A549 (cell line): Measurements from ENCODE around the gene IRF6. TPM values are rescaled to one million over a fixed set of nuclear protein-coding genes. Genes with fewer than 3 reads are reported as not detected.

Experiments used
- ATAC-seq, 2 experiments: fragments of 200-7000 bp in 1 of 2; fragments of >200 bp in 1 of 2; cut with Nextera tagmentation in 1 of 2; cut with Tn5 transposase in 1 of 2; 3 replicates each; pipeline versions ENCODE4 v1.8.0 to v1.9.1; 2018 to 2020; ENCODE audit warnings: mild to moderate bottlenecking in 1 of 2, moderate library complexity in 1 of 2
- CTCF ChIA-PET: fragments of 300-600 bp; sonication (Branson Sonifier 250); formaldehyde crosslinking; extraction: SDS; loops from one replicate; lab custom pipeline; 2021; ENCODE audit warnings: antibody characterized with exemption, inconsistent platforms; lab: Yijun Ruan, JAX
- POLR2A ChIA-PET: fragments of 350-600 bp; formaldehyde crosslinking; extraction: SDS; loops from one replicate; lab custom pipeline; 2021; ENCODE audit warnings: antibody characterized with exemption, inconsistent platforms; lab: Yijun Ruan, JAX
- DNase-seq, 2 experiments: peaks; one replicate each; pipeline versions ENCODE4 v3.0.0 to v3.0.0-alpha.2; 2011 to 2016; ENCODE audit warnings: low read depth in 1 of 2, low spot score in 1 of 2
- FAIRE-seq: peaks from 2 replicates; lab custom pipeline; 2011; peaks lifted over from hg19 to GRCh38; lab: Jason Lieb, UNC
- H3K27ac ChIP-seq, 2 experiments: fragments of >200 bp; sonication (Bioruptor Twin); formaldehyde crosslinking; 3 replicates each; pipeline ENCODE4 v1.5.1; 2016 to 2017
- H3K4me1 ChIP-seq: fragments of >200 bp; sonication (Bioruptor Twin); formaldehyde crosslinking; 3 replicates; pipeline ENCODE4 v1.6.1; 2016
- H3K4me2 ChIP-seq: fragments of >200 bp; sonication (Bioruptor Twin); formaldehyde crosslinking; 3 replicates; pipeline ENCODE4 v1.6.1; 2016
- H3K4me3 ChIP-seq: fragments of >200 bp; sonication (Bioruptor Twin); formaldehyde crosslinking; 3 replicates; pipeline ENCODE4 v1.5.1; 2016
- H3K9me3 ChIP-seq: fragments of >200 bp; sonication (Bioruptor Twin); formaldehyde crosslinking; 3 replicates; pipeline ENCODE4 v1.6.1; 2016
- BCL3 ChIP-seq: fragments of >200 bp; sonication (Bioruptor Twin); formaldehyde crosslinking; IDR thresholded peaks from 3 replicates; pipeline ENCODE4 v1.6.1; 2016
- CTCF ChIP-seq: fragments of >200 bp; sonication (Bioruptor Twin); formaldehyde crosslinking; IDR thresholded peaks from 3 replicates; pipeline ENCODE4 v1.5.1; 2016
- EHF ChIP-seq: fragments of 250-450 bp; sonication (Bioruptor Pico); IDR thresholded peaks from 2 replicates; pipeline ENCODE4 v1.5.0; 2020; ENCODE audit warnings: mild to moderate bottlenecking
- EP300 ChIP-seq, 2 experiments: fragments of >200 bp; sonication (Bioruptor Twin); formaldehyde crosslinking; IDR thresholded peaks; 2 replicates in 1 of 2; 3 replicates in 1 of 2; pipeline ENCODE4 v1.6.1; 2016 to 2017
- KDM5A ChIP-seq: fragments of 200-600 bp; sonication (generic); IDR thresholded peaks from 2 replicates; pipeline ENCODE4 v1.6.1; 2016; ENCODE audit warnings: antibody characterized with exemption, mild to moderate bottlenecking
- POLR2AphosphoS2 ChIP-seq: conservative IDR thresholded peaks from 2 replicates; pipeline ENCODE4 v1.6.1; 2012; ENCODE audit warnings: low read length, improper control_type of control experiment, inconsistent platforms
- REST ChIP-seq: fragments of 200-600 bp; sonication (generic); IDR thresholded peaks from 2 replicates; pipeline ENCODE4 v1.6.1; 2016; ENCODE audit warnings: antibody characterized with exemption, mild to moderate bottlenecking, moderate library complexity
- TFCP2L1 ChIP-seq: fragments of 250-450 bp; sonication (Bioruptor Pico); IDR thresholded peaks from 2 replicates; pipeline ENCODE4 v1.5.0; 2021; ENCODE audit warnings: mild to moderate bottlenecking
- ZC3H11A ChIP-seq: fragments of 450-650 bp; IDR thresholded peaks from 2 replicates; pipeline ENCODE4 v1.6.1; 2014; ENCODE audit warnings: antibody characterized with exemption, mild to moderate bottlenecking
- WGBS: methylation state at CpG from one replicate; pipeline ENCODE4 v1.1.6; 2017; ENCODE audit errors: missing lambda C conversion rate; 5-methylcytosine and 5-hydroxymethylcytosine counted together
- polyA plus RNA-seq, 4 experiments: library from polyadenylated mRNA; depleted of rRNA in 3 of 4; stranded (reverse); fragments of >200 nt; fragmentation: RNase III in 1 of 4; extraction: RNeasy Plus Mini Kit Qiagen cat#74134 plus additional on column Dnase treatment in 1 of 4; gene quantifications; 2 replicates in 3 of 4; 3 replicates in 1 of 4; pipeline ENCODE4 v1.2.3, GENCODE V29; 2011 to 2017
- TF ChIP-seq, protein P1 (sequence below): IDR thresholded peaks from 2 replicates; pipeline ENCODE4 v1.6.1; 2012
- TF ChIP-seq, protein P2 (sequence below): fragments of 250-450 bp; sonication (Bioruptor Pico); IDR thresholded peaks from 2 replicates; pipeline ENCODE4 v1.5.0; 2021; ENCODE audit warnings: mild to moderate bottlenecking, moderate library complexity, borderline replicate concordance

IRF6 gene
- polyA plus RNA-seq, 2 of the 4 experiments (the other 2 are of a cell fraction): 0.08 to 0.22 TPM

DNA sequence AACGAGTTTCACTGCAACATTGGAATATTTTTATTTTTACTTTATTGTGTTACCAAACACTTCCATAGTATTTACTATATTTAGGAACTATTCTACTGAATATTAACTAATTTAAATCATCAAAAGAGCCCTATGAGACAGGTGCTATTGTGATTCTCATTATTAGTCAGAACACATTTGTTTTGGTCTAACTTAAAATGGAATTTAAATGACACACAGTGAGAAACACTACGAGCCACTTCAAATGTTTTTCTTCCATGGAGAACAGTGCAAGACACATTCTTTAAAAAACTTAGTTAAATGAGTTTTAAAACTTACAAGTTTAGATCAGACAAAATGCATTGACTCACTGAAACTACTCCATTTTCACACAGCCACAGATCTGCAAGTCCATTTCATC lies 56.7 kb downstream of the IRF6 start:
- no peak for FAIRE-seq
- POLR2A ChIA-PET: no interaction called here
- 22% methylated on average over 2 of the region's 2 CpGs for WGBS
- no peak overlapping the region for H3K4me2 ChIP-seq
- H3K4me1 ChIP-seq: peaks cover 7% of the 10 kb centered on the region; the same call in 1 of the 3 replicates
- ATAC-seq: no peak
- DNase-seq: no peak
- TF ChIP-seq KDM5A: no peak
- no peak for TF ChIP-seq REST
- no peak for TF ChIP-seq POLR2AphosphoS2
- no peak for TF ChIP-seq TFCP2L1 (CRISPR knock-in tag)
- TF ChIP-seq EHF (CRISPR knock-in tag): no peak
- no peak for TF ChIP-seq BCL3
- TF ChIP-seq, protein P1, sequence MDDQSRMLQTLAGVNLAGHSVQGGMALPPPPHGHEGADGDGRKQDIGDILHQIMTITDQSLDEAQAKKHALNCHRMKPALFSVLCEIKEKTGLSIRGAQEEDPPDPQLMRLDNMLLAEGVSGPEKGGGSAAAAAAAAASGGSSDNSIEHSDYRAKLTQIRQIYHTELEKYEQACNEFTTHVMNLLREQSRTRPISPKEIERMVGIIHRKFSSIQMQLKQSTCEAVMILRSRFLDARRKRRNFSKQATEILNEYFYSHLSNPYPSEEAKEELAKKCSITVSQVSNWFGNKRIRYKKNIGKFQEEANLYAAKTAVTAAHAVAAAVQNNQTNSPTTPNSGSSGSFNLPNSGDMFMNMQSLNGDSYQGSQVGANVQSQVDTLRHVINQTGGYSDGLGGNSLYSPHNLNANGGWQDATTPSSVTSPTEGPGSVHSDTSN: no peak
- H3K27ac ChIP-seq: no peak overlapping the region
- no peak overlapping the region for H3K4me3 ChIP-seq
- CTCF ChIA-PET: interaction anchor here (0.8 to 2.9 kb wide), 19 partner anchors 10 to 541 kb away, joined by 3 to 22 read pairs (median 5); no protein-coding TSS in a partner anchor
- no peaks in the 10 kb centered on the region for H3K9me3 ChIP-seq

DNA sequence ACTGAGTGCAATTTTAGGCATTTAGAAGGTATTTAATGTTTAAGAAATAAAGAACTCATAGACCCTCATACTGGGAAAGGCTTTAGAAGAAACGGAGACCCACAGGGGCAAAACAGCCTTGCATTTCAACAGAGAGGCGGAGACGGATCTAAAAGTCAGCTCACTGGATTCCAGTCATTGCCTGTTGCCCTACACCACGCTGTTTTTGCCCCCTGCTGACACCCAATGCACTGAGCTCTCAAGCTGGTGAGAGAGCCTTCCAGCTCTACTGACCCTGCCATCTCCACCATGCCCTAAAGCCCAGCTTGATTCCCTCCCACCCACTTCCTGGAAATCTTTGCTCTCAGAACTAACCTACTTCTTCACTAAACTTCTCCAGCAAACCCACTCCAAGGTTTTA lies 57.3 kb downstream of the IRF6 start:
- ChIA-PET CTCF (interaction anchor here (0.6 to 2.9 kb wide), 36 partner anchors 8 to 1562 kb away, joined by 3 to 22 read pairs (median 4); no protein-coding TSS in a partner anchor), POLR2A (no interaction called here)
- peaks cover 7% of the 10 kb centered on the region; the same call in 1 of the 3 replicates for H3K4me1 ChIP-seq
- DNase-seq (no peak), FAIRE-seq (no peak), ATAC-seq (no peak)
- 66% methylated on average over 4 of the region's 4 CpGs for WGBS
- TF ChIP-seq ZC3H11A: no peak
- no peak for TF ChIP-seq EP300 (IDR thresholded peaks at IDR 0.05)
- TF ChIP-seq BCL3: no peak
- TF ChIP-seq CTCF: no peak
- TF ChIP-seq, protein P2, sequence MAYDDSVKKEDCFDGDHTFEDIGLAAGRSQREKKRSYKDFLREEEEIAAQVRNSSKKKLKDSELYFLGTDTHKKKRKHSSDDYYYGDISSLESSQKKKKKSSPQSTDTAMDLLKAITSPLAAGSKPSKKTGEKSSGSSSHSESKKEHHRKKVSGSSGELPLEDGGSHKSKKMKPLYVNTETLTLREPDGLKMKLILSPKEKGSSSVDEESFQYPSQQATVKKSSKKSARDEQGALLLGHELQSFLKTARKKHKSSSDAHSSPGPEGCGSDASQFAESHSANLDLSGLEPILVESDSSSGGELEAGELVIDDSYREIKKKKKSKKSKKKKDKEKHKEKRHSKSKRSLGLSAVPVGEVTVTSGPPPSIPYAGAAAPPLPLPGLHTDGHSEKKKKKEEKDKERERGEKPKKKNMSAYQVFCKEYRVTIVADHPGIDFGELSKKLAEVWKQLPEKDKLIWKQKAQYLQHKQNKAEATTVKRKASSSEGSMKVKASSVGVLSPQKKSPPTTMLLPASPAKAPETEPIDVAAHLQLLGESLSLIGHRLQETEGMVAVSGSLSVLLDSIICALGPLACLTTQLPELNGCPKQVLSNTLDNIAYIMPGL: no peak
- no peak overlapping the region for H3K4me3 ChIP-seq
- no peaks in the 10 kb centered on the region for H3K9me3 ChIP-seq
- no peak overlapping the region for H3K4me2 ChIP-seq
- H3K27ac ChIP-seq: no peak overlapping the region
